Esophagus muscularis mucosa (tissue), 2 donors: ENCODE data around the gene INSM1.

ENCODE experiments used
- POLR2A ChIP-seq: fragments of 450-650 bp; IDR thresholded peaks from one replicate; pipeline ENCODE4 v1.6.1; 2017; ENCODE audit warnings: antibody characterized with exemption, moderate library complexity, mild to moderate bottlenecking, low read depth
- POLR2AphosphoS5 ChIP-seq, 2 donors: sonication (generic); formaldehyde crosslinking; IDR thresholded peaks; one replicate each; pipeline ENCODE4 v1.6.1; 2017; ENCODE audit warnings: antibody characterized with exemption in 2 of 2

DNA sequence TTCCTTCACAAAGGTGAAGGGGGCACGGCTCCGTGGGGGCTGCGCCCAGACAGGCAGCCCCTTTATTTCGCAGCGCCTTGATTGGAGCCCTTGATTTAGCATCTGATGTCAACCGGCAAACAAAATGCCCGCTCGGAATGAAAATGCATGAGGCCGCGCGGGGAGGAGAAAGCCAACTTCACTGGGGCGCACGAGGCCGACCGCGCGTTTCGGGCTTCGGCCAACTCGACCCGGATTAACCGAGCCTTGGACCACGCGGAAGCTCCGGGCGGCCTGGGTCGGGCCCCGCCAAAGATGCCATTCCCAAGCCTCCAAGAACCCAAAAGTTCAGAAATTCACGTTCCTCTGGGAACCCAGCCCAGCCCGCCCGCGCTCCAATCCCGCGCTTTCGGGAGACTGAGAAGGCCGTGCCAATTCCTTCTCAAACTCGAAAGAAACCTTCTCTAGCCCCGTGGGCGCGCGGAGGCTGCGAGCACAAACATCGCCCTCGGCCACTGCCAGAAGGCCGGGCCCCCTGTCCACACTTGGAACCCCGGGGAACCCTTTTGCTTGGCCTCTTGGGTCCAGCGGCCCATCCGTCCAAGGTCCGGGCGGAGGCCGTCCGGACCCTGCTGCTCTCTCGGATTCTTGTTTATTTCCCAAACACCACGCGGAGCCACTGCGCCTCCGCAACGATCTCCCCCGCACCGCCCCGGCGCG lies 879 bp upstream of the INSM1 start:
- TF ChIP-seq POLR2AphosphoS5 (IDR thresholded peaks at IDR 0.05) = no peak
- no peak for TF ChIP-seq POLR2A
